IMR-90 (cell line): ENCODE data around the gene DSCAM. TPM values are rescaled to one million over a fixed set of nuclear protein-coding genes. Genes with fewer than 3 reads are reported as not detected.

Experiments used
- ATAC-seq: fragments of 200-7000 bp; cut with Tn5 transposase; 2 replicates; pipeline ENCODE4 v1.9.1; 2020; ENCODE audit warnings: low read depth, mild to moderate bottlenecking, moderate library complexity
- BruUV-seq: library from RNA; stranded (reverse); fragments of 400-500 nt; replicated peaks from 2 replicates; lab custom pipeline; 2021; lab: Mats Ljungman, UMichigan
- CTCF ChIA-PET: fragments of 300-600 bp; formaldehyde crosslinking; extraction: SDS; loops from one replicate; lab custom pipeline; 2021; ENCODE audit warnings: antibody characterized with exemption; lab: Yijun Ruan, JAX
- POLR2A ChIA-PET: fragments of 300-600 bp; sonication (Branson Sonifier 250); formaldehyde crosslinking; loops from one replicate; lab custom pipeline; 2022; ENCODE audit warnings: antibody characterized with exemption; ENCODE audit not compliant: unreplicated experiment; lab: Charles Lee
- DNase-seq: peaks from one replicate; pipeline ENCODE4 v3.0.0; 2013
- H2AFZ ChIP-seq: replicated peaks from 2 replicates; pipeline ENCODE3; 2013; ENCODE audit warnings: low read length, mild to moderate bottlenecking; ENCODE audit not compliant: poor library complexity
- H2AK5ac ChIP-seq: 2 replicates; pipeline ENCODE4 v1.6.1; 2013; ENCODE audit warnings: low read depth, low read length, inconsistent platforms
- H2AK9ac ChIP-seq: replicated peaks from 2 replicates; pipeline ENCODE3; 2013; ENCODE audit warnings: mild to moderate bottlenecking, low read depth, low read length, moderate library complexity; ENCODE audit not compliant: poor library complexity
- H2BK120ac ChIP-seq: 2 replicates; pipeline ENCODE4 v1.6.1; 2013; ENCODE audit warnings: low read depth, low read length, inconsistent platforms
- H2BK15ac ChIP-seq: 3 replicates; pipeline ENCODE4 v1.6.1; 2013; ENCODE audit warnings: low read depth, low read length, inconsistent platforms
- H2BK20ac ChIP-seq: 2 replicates; pipeline ENCODE4 v1.6.1; 2013; ENCODE audit warnings: low read depth, mild to moderate bottlenecking, inconsistent platforms, low read length, moderate library complexity
- H2BK5ac ChIP-seq: 2 replicates; pipeline ENCODE4 v1.6.1; 2013; ENCODE audit warnings: mild to moderate bottlenecking, low read depth, low read length, inconsistent platforms; ENCODE audit not compliant: poor library complexity, severe bottlenecking
- H3K14ac ChIP-seq: replicated peaks from 2 replicates; pipeline ENCODE4 v1.6.1; 2013; ENCODE audit warnings: low read depth, low read length, inconsistent platforms
- H3K18ac ChIP-seq: 2 replicates; pipeline ENCODE4 v1.6.1; 2013; ENCODE audit warnings: low read depth, low read length, control low read depth
- H3K23ac ChIP-seq: 2 replicates; pipeline ENCODE4 v1.6.1; 2013; ENCODE audit warnings: low read depth, low read length, inconsistent platforms
- H3K27ac ChIP-seq: 2 replicates; pipeline ENCODE4 v1.5.1; 2013; ENCODE audit warnings: mild to moderate bottlenecking, control low read depth, low read length; ENCODE audit not compliant: insufficient read depth
- H3K27me3 ChIP-seq: 2 replicates; pipeline ENCODE4 v1.6.1; 2013; ENCODE audit warnings: low read length; ENCODE audit not compliant: control insufficient read depth, insufficient read depth
- H3K36me3 ChIP-seq: 2 replicates; pipeline ENCODE4 v1.6.1; 2013; ENCODE audit warnings: low read length, mixed read lengths; ENCODE audit not compliant: control insufficient read depth, insufficient read depth
- H3K4ac ChIP-seq: 2 replicates; pipeline ENCODE4 v1.6.1; 2013; ENCODE audit warnings: low read depth, low read length, inconsistent platforms
- H3K4me1 ChIP-seq: 2 replicates; pipeline ENCODE4 v1.6.1; 2013; ENCODE audit warnings: low read length, mixed read lengths; ENCODE audit not compliant: control insufficient read depth, insufficient read depth
- H3K4me2 ChIP-seq: 2 replicates; pipeline ENCODE4 v1.6.1; 2013; ENCODE audit warnings: low read depth, mild to moderate bottlenecking, control low read depth, low read length, moderate library complexity
- H3K4me3 ChIP-seq: 2 replicates; pipeline ENCODE4 v1.5.1; 2013; ENCODE audit warnings: low read depth, mild to moderate bottlenecking, control low read depth, low read length, moderate library complexity; ENCODE audit not compliant: insufficient read depth
- H3K56ac ChIP-seq: 2 replicates; pipeline ENCODE4 v1.6.1; 2013; ENCODE audit warnings: low read length, inconsistent platforms; ENCODE audit not compliant: insufficient read depth; ENCODE audit errors: extremely low read depth
- H3K79me1 ChIP-seq, 2 experiments: 2 replicates each; pipeline ENCODE4 v1.6.1; 2013; ENCODE audit warnings: low read length in 2 of 2, inconsistent platforms in 1 of 2, low read depth in 1 of 2
- H3K9ac ChIP-seq: 2 replicates; pipeline ENCODE4 v1.6.1; 2013; ENCODE audit warnings: low read depth, low read length, control low read depth
- H3K9me1 ChIP-seq: 2 replicates; pipeline ENCODE4 v1.6.1; 2013; ENCODE audit warnings: low read length, inconsistent platforms; ENCODE audit not compliant: insufficient read depth
- H3K9me3 ChIP-seq: 2 replicates; pipeline ENCODE4 v1.6.1; 2013; ENCODE audit warnings: low read length; ENCODE audit not compliant: control insufficient read depth, insufficient read depth
- H4K20me1 ChIP-seq: 2 replicates; pipeline ENCODE4 v1.6.1; 2013; ENCODE audit warnings: low read length, inconsistent platforms; ENCODE audit not compliant: insufficient read depth
- H4K5ac ChIP-seq: 2 replicates; pipeline ENCODE4 v1.6.1; 2013; ENCODE audit warnings: mild to moderate bottlenecking, low read depth, low read length, control low read depth
- H4K8ac ChIP-seq, 2 experiments: 2 replicates each; pipeline ENCODE4 v1.6.1; 2013; ENCODE audit warnings: low read depth in 2 of 2, low read length in 2 of 2, control low read depth in 1 of 2, inconsistent platforms in 1 of 2
- H4K91ac ChIP-seq: 2 replicates; pipeline ENCODE4 v1.6.1; 2013; ENCODE audit warnings: low read depth, low read length, inconsistent platforms; ENCODE audit not compliant: insufficient read depth
- BHLHE40 ChIP-seq: fragments of 150-350 bp; IDR thresholded peaks from 2 replicates; pipeline ENCODE4 v1.6.1; 2016; ENCODE audit warnings: mild to moderate bottlenecking, low read depth, low read length
- ELK1 ChIP-seq: fragments of 150-350 bp; IDR thresholded peaks from 2 replicates; pipeline ENCODE4 v1.6.1; 2016; ENCODE audit warnings: low read depth, mild to moderate bottlenecking, low read length, moderate library complexity, borderline replicate concordance
- WGBS, 2 experiments: methylation state at CpG; one replicate each; pipeline versions ENCODE4 v1.1.5 to v1.1.7; 2013; ENCODE audit warnings: missing lambda C conversion rate in 2 of 2; ENCODE audit not compliant: insufficient read length in 1 of 2; ENCODE audit errors: extremely low coverage in 2 of 2; 5-methylcytosine and 5-hydroxymethylcytosine counted together
- dilution Hi-C: fragments of 300-500 bp; cut with HindIII; formaldehyde crosslinking; loops from one replicate; pipeline ENCODE4 v1.14.3; 2018; ENCODE audit warnings: low sequenced_read_pairs; ENCODE audit not compliant: unreplicated experiment
- in situ Hi-C: fragments of 300-500 bp; cut with MboI; formaldehyde crosslinking; loops from 3 replicates; pipeline ENCODE4 v1.14.3; 2019; ENCODE audit warnings: low sequenced_read_pairs, inconsistent platforms, mixed read lengths
- intact Hi-C: fragments of 100-400 bp; cut with micrococcal nuclease; formaldehyde crosslinking; loops from 2 replicates; pipeline ENCODE4 v1.10.0; 2022
- polyA plus RNA-seq, 3 experiments: library from polyadenylated mRNA; depleted of rRNA; stranded (reverse); fragments of >200 nt; gene quantifications; 2 replicates each; pipeline ENCODE4 v1.2.3, GENCODE V29; 2012; ENCODE audit warnings: low replicate concordance in 1 of 3
- total RNA-seq: library from RNA; depleted of rRNA; stranded (reverse); fragments of >200 nt; gene quantifications from 2 replicates; pipeline ENCODE4 v1.2.3, GENCODE V29; 2012

The DSCAM gene
- total and polyA plus RNA-seq, 2 of the 4 experiments (the other 2 are of a cell fraction), result under 0.01 to 0.02 TPM

GRCh38 chr21:40640266-40640789, 206.6 kb downstream of the DSCAM start:
- H3K9ac ChIP-seq, result no peak overlapping the region
- no peak overlapping the region for H3K56ac ChIP-seq
- no peak overlapping the region for H2AFZ ChIP-seq
- POLR2A ChIA-PET, result no interaction called here
- no peak overlapping the region for H3K4ac ChIP-seq
- H3K4me1 ChIP-seq, result no peaks in the 10 kb centered on the region
- no peaks in the 10 kb centered on the region for H4K20me1 ChIP-seq
- H3K79me1 ChIP-seq, result no peaks in the 10 kb centered on the region
- no peak overlapping the region for H3K27ac ChIP-seq
- no peak overlapping the region for H3K14ac ChIP-seq
- CTCF ChIA-PET, result no interaction called here
- no peak overlapping the region for H3K23ac ChIP-seq
- H4K5ac ChIP-seq, result no peak overlapping the region
- intact Hi-C loops, result no loop called here
- no peak overlapping the region for H2AK9ac ChIP-seq
- no peak overlapping the region for H3K4me2 ChIP-seq
- no peak for DNase-seq
- no peak for ATAC-seq
- 50% methylated on average over 5 of the region's 9 CpGs; no CpG with 5 or more reads in 1 of the 2 experiments for WGBS, 2 experiments
- no peak overlapping the region for H4K8ac ChIP-seq
- H2BK120ac ChIP-seq, result no peak overlapping the region
- H3K4me3 ChIP-seq, result no peak overlapping the region
- dilution Hi-C loops, result no loop called here
- in situ Hi-C loops, result no loop called here
- no peak overlapping the region for H3K18ac ChIP-seq
- TF ChIP-seq ELK1, result no peak
- no peak for TF ChIP-seq BHLHE40
- H2BK15ac ChIP-seq, result no peak overlapping the region
- H4K91ac ChIP-seq, result no peak overlapping the region
- no peaks in the 10 kb centered on the region for H3K36me3 ChIP-seq
- no peaks in the 10 kb centered on the region for H3K27me3 ChIP-seq
- H3K9me1 ChIP-seq, result no peaks in the 10 kb centered on the region
- no peak overlapping the region for H2BK5ac ChIP-seq
- BruUV-seq, result no TSS peak
- peaks cover 19% of the 10 kb centered on the region for H3K9me3 ChIP-seq
- no peak overlapping the region for H2BK20ac ChIP-seq
- no peak overlapping the region for H2AK5ac ChIP-seq
